Suppressor macrophage (primary cell): ENCODE results near the gene TRDN.
"Not testable (repeated sequence)": the region's sequence is repeated elsewhere in the genome, so short reads cannot be mapped to it uniquely, and the experiment has no call there.

Experiments
- DNase-seq, 4 experiments: peaks; one replicate each; pipeline ENCODE4 v3.0.0-alpha.2; 2020 to 2022

TRDN gene

DNA sequence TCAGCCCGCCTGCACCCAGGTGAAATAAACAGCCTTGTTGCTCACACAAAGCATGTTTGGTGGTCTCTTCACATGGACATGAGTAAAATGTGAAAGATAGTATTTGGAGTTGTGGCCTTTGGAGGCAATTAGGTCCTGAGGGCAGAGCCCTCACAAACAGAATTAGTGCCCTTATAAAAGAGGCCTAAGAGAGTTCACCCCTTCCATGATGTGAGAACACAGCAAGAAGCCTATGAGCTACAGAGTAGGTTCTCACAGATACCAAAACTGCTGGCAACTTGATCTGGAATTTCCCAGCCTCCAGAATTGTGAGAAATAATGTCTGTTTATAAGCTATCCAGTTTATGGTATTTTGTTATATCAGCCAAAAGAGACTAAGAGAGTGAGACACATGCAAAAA is 74.5 kb downstream of the TRDN start:
- DNase-seq: no peak

DNA sequence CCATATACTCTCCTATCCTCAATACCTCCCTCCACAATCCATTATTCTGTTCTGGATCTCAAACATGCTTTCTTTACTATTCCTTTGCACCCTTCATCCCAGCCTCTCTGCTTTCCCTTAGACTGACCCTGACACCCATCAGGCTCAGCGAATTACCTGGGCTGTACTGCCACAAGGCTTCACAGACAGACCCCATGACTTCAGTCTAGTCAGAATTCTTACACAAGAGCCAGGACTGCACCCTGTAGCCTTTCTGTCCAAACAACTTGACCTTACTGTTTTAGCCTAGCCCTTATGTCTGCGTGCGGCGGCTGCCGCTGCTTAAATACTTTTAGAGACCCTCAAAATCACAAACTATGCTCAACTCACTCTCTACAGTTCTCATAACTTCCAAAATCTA is 76.9 kb downstream of the TRDN start:
- not testable (repeated sequence) for DNase-seq

DNA sequence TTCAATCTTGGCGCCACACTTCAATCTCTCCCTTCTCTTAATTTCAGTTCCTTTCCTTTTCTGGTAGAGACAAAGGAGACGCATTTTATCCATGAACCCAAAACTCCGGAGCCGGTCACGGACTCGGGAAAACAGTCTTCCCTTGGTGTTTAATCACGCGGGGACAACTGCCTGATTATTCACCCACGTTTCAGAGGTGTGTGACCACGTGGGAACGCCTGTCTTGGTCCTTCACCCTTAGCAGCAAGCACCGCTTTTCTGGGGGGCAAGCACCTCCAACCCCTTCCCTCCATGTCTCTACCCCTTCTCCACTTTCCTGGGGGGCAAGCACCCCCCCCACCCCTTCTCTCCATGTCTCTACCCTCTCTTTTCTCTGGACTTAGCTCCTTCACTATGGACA is 79.3 kb downstream of the TRDN start:
- not testable (repeated sequence) for DNase-seq

DNA sequence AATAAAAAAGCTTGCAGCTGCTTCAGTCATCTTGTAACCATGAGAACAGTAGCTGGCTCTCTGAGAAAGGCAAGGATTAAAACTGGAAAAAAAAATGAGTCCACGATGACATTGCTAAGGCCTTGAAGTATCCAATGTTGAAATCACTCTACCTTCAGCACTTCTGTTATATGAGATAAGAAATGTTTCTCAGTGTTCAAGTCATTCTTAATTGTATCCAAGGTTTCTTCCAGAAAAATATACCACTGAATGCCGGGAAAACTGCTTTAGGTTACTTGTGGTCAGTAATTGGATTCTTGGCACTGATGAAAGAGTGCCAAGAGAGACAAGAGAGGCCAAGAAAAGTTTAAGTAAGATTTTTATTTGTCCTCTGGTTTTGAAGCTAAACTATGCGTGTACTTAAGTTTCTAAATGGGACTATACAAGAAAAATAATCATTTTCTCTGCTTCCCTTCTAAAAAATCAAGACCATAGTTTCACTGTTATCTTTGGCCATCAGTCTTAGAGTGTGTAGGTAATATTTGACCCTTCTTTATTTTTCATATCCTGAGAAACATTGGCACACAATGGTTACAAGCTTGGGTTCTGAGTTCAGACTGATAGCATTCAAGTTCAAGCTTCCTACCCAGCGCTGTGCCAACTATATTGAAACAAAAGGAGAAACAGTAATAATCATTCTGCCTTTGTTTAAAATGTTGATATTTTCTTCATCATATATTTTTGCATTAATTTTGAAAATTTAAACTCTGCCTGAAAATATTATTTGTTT is 84.6 kb downstream of the TRDN start:
- no peak for DNase-seq

DNA sequence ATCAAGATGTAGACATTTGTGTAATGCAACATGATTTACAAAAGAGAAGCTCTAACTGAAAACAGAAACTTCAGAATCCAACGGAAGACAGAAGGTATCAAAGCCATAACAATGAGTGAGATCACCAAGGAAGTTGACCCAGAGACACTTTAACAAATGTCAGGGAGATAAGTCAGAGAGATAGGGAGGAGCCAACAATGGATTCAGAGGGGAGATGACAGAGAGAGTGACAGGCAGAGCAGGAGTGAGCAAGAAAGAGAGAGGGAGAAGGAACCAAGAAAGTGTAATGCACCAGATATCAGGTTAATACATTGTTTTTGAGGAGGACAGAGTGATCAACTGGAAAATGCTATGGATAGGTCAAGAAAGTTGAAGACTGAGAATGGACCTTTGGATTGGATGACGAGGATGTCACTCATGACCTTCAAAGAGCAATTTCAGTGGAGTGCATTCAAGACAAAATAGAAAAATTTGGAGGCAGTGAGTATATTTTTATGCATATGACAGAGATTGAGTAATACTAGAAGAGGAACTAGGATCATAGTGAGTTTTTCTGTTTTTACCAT is 86.6 kb downstream of the TRDN start:
- DNase-seq: no peak

DNA sequence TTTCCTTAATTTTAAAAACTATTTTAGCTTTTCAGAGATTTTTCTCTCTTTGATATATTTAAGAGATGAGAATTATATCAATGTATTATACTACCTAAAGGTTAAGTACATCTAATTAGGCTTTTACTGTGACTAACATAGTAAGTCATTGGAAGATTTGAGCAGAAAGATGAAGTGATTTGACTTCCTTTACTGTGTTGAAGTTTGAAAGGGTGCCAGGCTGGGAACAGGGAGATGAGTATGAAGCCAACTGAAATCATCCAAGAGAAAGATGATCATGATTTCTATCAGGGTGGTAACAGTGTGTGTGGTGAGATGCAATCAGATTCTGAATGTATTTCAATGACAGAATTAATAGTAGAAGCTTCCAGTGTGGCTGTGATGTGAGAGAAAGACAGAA is 87.3 kb downstream of the TRDN start:
- no peak for DNase-seq

DNA sequence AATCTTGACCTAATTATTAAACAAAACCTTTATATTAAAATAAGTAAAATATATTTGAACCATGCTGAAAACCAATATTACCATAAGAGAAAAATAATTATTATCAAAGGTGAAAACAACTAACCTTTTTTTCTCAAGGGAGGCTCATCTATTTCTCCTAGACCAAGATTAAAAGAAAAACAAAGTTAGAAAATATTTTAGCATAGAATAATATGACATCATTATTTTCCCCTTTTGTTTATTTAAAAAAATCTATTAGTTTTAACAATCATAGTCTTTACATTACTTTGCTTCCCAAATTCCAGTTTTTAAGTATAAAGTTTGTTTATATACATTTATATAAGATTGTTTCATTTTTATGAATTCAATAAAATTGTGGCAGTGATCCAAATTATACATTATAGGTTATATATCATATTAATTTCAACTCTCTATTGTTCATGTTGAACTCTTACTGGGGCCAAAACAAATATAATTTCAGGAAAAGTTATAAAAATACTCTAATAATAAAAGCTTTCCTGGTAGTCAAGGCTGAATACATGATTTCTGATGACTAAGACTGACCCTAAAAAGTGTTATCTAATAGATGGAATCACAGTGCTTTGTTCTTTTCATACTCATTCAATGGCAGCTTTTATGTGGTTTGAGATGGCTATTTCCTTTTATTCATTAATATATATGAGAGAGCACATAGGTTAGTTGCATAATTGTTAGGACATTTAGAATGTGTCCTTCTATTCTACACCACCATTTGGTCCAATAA is 89.4 kb downstream of the TRDN start:
- no peak for DNase-seq

DNA sequence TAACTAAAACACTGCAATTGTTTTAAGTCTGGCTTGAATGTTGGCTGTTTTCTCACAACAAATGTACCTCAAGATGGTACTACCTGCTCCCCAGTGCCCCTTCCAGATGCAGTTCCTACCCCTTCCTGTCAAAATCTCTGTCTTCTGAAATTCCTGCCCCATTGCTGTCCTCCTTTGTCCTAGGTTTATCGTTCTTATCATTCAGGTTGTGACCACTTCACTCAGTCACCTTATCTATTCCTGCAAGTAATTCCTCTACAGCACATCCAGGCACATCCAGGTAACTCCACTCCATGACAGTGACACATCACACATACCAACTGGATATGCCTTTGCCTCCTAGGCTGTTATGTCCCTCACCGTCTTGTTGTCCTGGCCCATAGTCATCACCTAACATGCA is 90.2 kb downstream of the TRDN start:
- DNase-seq: no peak

DNA sequence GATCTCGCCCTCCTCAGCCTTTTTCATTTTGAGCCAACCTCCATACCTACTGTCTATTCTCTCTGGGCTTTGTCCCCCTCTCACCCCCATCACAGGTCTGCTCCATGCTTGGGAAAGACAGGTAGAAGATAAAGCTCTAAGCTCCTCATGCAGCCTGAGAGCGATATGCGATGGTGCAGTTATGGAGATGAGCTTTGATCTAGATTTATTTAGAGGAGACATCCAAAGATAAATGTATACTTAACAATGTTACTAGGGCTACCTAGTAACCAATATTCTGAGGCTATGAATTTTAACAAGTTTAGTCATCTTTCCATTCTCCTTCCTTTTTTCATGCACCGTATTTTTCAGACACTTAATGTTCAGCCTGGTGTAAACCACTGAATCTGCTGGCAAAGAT is 95.3 kb downstream of the TRDN start:
- no peak for DNase-seq

DNA sequence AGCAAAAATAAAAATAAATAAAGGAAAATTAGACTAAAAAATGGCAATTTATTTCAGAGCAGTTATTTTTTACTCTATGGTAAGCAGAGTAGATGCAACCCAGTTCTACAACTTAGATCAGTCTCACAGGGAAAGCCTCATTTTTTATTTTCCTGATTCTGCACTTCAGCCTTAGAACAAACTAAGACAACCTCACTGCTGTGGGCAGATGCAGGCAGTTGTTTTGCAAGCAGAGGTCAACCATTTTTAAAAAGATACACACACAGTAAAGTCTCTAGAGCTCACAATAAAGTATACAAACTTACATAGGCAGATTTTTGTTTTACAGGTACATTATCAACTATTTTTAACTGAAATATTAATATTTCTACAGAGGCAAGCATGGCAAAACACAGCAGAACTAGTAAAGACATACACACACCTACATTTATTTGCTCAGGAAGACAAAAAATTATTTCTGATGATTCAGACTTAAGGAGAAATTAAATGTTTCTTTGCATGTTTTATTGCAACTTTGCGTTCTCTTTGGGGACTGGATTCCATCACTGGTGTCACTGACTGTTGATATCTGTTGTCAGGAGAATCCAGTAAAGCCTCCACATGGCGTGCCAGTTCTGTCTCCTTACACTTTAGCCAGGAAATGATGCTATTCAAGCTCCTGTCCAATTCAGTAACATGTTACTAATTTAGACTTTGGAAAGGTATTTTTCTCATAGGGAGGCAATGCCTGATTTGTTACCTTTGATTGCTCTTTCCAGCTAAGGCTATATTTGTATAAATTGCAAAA is 102.7 kb downstream of the TRDN start:
- no peak for DNase-seq

DNA sequence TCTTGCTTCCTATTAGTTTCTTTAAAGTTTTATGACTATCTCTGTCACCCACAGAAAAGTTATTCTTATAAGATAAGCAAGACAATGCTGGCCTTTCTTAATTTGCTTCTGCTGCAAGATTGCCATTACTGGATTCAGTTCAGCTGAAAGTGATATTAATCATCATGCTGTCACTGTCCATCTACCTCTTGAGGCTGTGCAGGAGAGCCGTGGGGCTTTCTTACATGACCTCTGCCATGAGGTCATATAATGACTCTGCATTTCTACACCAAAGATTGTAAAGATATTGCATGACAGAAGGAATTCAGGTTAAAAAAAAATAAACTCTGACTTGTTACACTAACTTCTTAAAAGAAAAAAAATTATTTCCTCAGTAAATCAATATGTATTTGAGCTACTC is 106.9 kb downstream of the TRDN start:
- no peak for DNase-seq

DNA sequence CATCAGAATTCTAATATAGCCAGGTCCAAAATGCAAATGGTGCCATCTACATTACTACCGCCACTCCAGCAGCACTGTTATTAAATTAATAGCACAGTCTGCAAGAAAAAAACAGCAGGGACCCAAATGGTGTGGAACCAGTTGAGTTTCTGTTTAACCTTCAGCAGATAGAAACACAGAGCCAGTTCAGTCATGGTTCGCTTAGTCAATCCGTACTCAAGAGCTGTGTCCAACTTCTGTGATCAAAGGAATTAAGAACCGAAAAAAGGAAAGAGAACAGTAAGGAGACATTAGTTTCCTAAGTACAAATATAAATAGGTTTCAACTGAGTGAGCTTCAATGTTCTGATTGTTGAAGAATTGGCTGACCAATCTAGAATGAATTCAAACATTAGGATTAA is 107.7 kb downstream of the TRDN start:
- DNase-seq: no peak

DNA sequence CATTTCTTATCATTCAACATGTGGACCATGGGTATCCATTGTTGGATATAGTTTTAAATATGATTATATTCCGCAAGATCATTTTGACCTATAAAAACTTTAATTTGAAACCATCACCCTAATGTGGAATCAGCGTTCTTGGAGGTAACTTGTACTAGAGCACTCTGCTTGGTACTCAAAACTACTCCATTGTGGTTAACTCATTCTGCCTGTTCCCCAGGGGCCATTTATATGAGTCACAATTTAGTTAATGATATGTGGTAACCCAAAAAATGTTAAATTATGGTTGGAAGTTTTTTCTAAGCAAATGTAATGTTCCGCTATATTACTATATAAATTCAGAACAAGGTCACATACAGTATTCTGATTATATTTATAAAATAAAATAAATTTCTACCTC is 109.3 kb downstream of the TRDN start:
- no peak for DNase-seq

DNA sequence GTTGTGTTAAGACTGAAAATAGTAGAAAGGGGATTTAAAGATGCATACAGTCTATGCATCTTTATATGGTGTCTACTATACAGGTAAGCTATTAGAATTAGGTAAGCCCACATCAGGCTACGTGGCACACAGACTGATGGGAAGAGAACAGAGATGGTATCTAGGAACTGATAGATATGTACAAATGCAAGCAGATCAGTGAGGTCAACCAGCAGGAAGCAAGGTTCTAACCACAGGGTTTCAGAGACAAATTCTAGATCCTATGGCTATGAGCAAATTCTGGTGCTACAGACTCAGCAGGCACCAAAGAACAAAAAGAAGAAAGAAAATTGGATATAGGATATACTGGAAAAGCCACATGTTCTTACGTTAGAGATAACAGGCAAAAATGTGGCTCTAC is 110.6 kb downstream of the TRDN start:
- no peak for DNase-seq

DNA sequence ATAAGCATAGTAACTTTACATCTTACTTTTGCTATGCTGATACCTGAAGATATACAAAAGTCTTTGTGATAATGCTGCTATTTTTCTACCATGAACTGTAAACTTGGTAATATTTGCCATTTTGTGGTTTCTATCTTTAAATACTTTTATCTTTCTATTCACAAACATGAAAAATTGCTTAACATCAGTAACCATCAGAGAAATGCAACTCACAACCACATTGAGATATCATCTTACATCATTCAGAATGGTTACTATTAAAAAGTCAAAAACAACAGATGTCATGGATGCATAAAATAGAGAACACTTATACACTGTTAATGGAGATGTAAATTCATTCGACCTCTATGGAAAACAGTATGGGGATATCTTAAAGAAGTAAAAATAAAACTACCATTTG is 112.0 kb downstream of the TRDN start:
- DNase-seq: no peak

DNA sequence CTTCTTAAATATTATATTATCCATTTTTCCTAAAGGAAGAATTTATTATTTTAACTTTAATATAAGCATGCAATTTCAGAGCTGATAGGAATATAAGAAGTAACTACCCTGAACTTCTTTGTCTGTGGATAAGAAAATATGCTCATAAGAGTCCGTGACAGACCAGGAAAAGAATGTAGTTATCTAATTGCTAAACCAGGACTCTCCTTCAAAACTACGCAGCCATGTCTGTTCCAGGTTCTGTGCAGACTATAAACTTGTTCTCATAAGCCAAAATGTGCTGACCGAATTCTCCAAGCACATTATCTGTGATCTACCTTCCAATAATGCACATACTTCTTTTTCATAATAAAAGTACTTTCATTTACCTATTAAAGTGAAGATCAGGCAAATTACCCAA is 116.5 kb downstream of the TRDN start:
- no peak for DNase-seq

DNA sequence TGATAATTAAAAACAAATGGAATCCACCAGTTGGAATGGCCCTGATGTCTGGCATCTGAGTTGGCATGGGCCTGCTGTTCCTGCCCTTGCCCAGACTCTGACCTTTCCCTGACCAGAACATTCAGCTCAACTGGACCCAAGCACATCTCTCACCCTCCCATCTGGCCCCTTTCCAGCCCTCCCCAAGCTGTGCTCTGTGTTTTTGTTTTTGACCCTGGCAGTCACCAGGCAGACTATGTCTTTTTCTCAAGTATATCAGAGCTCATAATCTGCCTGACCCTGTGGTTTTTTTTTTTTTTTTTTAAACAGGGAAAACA is 117.6 kb downstream of the TRDN start:
- DNase-seq: no peak

DNA sequence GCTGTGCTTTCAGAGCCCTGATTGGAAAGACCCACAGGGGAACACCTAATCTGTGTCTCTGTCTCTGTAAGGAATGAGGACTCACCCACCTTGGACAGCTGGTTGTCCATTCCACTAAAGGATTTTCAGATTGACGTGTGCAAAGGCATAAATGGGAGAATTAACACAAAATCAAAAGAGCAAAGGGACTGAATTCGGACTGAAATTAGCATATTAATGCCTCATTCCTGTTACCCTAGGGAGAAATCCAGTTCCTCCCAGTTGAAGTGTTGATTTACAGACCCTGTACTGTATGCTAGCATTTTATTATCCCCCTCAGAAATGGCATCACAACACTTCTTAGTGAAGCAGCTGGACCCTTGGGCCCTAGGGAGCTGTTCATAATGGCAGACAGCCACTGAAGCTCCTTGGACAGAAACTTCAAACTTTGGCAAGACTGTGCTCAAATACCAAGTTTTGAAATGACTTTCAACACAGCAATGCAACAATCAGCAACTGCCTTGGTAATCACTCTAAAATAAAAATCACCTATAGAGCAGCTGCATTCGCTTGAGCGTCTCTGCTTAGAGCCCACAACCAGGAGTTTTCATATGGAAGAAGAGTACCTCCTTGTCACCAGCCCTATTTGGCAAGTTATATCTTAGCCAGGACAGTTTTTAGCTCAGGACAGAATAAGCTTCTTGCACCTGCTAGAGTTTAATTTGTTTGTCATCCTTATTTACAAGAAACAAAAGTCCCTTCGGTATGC is 118.1 kb downstream of the TRDN start:
- no peak for DNase-seq

DNA sequence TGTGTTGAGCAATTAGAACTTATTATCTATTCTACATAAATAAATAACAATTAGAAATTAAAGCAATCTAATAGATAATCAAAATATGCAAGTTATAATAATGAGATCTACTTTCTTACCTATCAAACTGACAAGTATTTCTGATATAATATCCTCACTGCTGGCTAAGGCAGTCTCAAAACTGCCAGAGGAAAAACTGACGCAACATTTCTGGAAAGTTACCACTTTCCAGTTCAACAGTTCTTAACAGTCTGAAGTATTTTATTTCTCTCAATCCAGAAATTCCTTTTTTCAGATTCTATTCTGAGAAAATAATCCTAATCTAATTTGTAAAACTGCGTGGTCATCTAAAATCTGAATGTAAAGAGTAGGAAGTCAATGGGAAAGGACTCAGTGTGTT is 121.0 kb downstream of the TRDN start:
- no peak for DNase-seq

DNA sequence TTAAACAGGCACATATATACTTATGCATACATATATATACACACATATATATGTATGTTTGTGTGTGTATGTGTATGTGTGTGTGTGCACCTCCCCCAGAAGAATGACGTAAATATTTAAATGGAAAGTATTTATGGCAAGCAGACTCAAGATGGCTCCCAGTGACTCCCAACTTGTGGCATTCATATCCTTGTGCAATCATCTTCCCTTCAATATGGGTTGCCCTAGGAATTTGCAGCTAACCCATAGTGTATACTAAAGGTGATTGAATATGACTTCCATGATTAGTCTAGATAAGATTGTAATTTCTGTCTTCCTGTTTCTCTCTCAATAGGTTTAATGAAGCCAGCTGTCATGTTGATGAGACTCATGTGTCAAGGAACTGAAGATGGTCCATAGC is 127.6 kb downstream of the TRDN start:
- DNase-seq: no peak

DNA sequence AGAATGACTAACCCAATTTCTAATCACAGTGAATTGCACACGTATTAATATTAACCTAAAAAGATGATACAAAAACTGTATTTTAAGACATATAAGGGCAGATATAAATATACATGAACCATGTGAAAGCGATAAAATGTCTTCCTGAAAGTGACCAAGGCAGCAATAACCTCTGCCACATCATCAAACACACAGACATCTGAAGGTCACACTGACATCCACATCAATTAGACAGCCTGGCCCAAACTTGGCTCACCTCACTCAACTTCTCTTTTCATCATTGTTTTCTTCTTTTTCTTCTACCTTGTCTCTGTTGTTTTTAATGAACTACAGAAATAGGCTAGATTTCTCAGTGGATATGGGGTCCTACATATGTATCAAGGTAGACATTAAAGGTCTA is 128.5 kb downstream of the TRDN start:
- no peak for DNase-seq

DNA sequence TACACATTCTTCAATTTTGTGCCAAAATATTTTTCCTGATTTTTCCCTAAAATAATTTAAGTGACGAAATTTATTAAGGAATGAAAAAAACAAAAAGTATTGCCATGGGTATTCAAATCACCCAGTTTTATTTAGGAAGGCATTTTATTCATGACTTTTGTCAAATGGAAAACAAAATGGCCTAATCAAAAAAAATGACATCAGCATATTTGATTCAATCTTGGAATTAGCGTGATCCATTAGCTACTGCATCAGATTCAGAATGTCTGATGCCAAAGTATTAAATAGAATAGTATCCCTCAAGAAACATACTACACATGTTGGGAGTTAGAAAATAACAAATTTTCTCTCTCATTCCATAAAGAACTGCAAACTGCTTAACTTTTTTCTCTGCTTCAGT is 129.2 kb downstream of the TRDN start:
- DNase-seq: no peak

DNA sequence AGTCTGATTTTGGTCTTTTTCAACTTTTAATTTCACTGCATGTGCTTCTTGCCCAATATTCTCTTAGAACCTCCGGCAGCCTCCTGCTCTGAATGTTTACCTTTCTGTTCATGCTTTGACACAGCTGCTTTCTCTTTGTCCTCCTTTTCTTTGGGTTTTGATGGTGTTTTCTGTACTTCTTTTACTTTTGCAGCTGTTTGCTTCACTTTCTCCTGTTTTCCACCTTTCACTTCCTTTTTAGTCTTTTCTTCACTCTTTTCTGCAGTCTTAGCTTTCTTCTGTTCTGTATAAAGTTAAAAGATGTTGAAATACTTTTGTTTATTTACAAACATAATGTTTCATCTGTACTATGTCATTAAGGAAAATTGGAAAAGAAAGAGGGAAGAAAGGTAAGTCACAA is 133.1 kb downstream of the TRDN start:
- no peak for DNase-seq
